Endometrial microvascular endothelial cells (primary cell): ENCODE measurements around the gene MAN2A2. TPM values are rescaled to one million over a fixed set of nuclear protein-coding genes. Genes with fewer than 3 reads are reported as not detected.
"Not testable (repeated sequence)": the region's sequence is repeated elsewhere in the genome, so short reads cannot be mapped to it uniquely, and the experiment has no call there.

ENCODE experiments used
- in situ Hi-C: cut with HindIII; loops from 2 replicates; pipeline ENCODE4 v1.10.0; 2017; ENCODE audit warnings: low sequenced_read_pairs, low pct_unique_long_range_greater_than_20kb; ENCODE audit errors: inconsistent ontology term
- total RNA-seq: library from RNA; depleted of rRNA; stranded (reverse); fragments of >200 nt; gene quantifications from one replicate; pipeline ENCODE4 v1.2.3, GENCODE V29; 2015; ENCODE audit errors: inconsistent ontology term

Gene MAN2A2
- total RNA-seq, 1 donor from 2014 or later = 25.9 TPM

- in situ Hi-C loops = no loop called here
These were observed 32.6 kb upstream of the MAN2A2 start for GRCh38 chr15:90870354-90871138.

- in situ Hi-C loops = no loop called here
These were observed 31.9 kb upstream of the MAN2A2 start for GRCh38 chr15:90871139-90871715.

DNA sequence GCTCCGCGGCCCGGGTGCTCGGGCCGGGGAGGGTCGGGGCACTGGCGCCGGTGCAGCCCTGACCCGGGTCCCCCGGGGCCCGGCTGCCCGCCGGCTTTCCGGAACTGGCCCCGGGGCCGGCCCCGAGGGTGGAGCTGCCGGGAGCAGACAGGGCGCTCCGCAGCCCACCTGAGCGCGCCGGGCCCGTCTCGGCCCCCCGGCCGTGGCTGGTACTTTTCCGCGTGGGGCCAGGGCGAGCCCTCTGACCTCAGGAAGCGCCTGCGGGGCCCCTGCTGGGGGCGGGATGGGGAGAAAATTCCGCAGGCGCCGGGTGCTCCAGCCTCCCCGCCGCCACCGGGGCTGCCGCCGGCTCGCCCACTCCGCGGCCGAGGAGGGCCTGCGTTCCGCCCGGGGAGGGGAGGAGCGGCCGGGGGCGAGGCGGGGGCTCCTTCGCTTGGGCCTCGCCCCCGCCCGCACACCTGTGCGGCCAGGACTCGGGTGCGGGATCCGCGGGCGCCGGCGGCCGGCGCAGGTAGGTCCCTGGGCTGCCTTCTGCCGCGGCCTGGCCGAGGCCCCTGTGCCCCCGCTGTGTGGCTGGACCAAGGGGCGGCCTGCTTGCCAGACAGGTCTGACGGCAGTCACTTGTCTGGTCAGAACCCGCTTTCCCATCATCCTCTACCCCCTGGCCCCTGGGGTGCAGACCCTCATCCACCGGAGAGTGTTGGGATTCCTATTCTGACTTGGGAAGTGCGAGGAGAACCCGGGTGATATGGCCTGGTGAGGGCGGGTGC lies 31.2 kb upstream of the MAN2A2 start:
- in situ Hi-C loops = no loop called here

DNA sequence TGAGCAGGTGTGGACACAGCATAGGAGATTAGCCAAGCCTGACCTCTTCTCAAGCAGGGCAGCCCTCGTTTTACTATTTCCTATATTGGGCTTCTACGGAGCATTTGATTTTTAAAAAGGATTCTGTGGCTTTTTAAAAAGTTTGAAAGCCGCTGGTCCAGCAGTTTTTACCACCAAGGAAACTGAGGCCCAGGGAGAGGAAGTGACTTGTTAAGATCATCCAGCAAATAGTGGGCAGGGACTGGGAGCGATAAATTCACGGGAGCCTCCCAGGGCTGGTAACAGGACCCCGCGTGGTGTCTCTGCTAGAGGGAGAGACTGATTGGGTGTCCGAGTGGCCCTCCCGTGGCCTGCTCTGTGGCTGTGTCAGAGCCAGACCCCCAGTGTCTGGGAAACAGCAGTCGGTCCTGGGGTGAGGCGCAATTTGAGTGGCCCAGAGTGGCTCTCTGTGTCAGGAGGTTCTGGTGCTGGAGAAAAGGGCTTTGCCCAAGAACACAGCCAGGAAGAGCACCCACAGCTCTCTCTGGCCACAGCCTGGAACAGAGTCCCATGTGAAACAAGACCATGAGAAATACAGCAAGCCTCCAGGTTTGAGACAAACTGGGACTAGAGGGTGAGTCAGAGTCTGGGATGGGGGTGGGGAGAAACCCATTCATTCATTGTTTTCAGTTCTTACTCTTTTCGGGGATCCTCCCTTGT lies 30.5 kb upstream of the MAN2A2 start:
- in situ Hi-C loops = no loop called here

DNA sequence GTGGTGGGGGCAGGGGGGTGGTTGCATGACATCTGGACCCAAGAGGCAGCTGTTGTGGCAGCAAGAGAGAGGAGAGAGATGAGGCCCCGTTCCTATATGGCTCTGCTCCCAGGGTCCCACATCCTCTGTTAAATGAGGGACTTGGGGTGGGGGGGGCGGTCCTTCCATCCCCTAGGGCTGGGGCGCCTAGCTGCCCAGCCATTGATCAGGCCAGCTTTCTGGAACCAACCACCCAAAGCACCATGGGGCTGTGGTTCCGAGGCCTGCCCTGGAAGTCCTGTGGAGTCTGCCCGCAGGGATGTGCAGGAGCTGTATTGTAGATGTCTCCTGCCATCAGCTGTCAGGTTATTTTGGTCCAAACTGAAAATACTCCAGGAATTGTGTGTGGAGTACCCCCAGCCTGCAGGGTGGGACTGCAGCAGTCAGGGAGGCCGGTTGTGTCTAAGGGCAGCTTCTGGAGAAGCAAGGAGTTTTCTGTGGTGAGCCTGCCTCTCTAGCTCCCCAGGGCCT lies 29.6 kb upstream of the MAN2A2 start:
- in situ Hi-C loops = no loop called here

DNA sequence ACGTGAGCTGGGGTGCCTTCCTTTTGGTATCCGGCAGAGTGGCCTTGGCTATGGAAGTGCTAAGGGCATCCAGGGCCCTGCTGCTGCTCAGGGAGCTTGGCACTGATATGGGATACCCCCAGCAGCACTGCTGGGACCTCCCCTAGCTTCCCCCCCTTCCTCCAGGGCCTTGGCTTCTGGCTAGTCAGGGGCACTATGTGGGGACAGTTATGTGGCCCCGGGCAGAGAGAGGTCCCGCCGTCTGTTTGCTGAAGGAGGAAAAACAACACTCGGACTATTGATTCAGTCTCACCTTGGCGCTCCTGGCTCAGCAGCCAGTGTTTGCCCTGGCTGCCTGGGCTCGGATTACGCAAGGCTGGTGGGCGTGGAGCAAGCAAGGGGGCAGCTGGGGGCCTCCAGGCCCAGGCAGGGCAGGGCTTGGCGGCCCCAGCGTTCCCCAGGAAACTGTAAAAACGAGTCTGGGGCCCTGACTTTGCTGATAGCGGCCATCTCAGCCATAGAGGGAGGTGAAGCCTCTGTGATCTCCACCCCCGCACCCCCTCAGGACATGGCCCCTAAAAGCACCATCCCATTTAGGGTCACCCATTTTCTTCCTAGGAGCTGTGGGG lies 29.0 kb upstream of the MAN2A2 start:
- in situ Hi-C loops = no loop called here

- in situ Hi-C loops = not testable (repeated sequence)
These were observed 28.1 kb upstream of the MAN2A2 start for GRCh38 chr15:90874986-90875385.

- in situ Hi-C loops = no loop called here
These were observed 27.5 kb upstream of the MAN2A2 start for GRCh38 chr15:90875549-90875981.

DNA sequence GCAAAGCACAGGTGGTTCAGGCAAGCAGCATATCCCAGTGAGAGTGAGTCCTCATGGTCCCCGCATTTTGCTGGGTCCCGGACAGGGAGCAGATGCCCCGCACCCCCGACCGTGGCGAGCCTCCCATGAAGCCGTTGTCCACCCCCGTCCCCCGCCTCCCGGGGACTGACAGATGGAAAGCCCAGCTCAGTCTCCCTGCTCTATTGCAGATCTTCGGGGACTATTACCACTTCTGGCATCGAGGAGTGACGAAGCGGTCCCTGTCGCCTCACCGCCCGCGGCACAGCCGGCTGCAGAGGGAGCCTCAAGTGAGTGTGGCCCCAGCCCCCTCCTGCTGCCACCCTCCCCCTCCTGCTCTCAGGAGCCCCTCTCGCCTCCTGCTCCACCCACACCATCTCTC lies 27.1 kb upstream of the MAN2A2 start:
- in situ Hi-C loops = no loop called here

DNA sequence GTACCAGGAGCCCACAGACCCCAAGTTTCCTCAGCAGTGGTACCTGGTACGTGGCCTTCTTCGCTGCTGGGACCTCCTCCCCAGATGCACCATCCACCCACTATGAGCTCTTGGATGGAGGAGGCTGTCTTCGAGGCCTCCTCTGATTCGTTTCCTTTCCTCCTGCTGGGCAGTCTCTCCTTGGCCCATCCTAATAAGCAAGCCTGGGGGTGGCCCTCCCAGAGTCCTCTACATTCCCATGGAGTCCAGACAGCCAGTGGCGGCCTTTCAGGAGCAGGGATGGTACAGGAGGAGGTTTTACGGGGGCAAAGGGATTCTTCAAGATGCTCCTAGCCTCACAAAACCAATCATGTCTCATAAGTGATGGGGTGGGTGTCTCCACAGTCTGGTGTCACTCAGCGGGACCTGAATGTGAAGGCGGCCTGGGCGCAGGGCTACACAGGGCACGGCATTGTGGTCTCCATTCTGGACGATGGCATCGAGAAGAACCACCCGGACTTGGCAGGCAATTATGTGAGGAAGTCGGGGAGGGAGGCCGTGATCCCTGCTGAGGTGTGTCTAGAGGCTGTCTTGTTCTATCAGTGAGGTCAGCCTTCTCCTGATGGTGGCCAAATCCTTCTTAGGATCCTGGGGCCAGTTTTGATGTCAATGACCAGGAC lies 26.5 kb upstream of the MAN2A2 start:
- in situ Hi-C loops = no loop called here

GRCh38 chr15:90877315-90877714 lies 25.8 kb upstream of the MAN2A2 start:
- in situ Hi-C loops = no loop called here

- in situ Hi-C loops = no loop called here
These were observed 25.1 kb upstream of the MAN2A2 start for GRCh38 chr15:90877996-90878395.

- in situ Hi-C loops = no loop called here
These were observed 24.4 kb upstream of the MAN2A2 start for GRCh38 chr15:90878660-90879059.

DNA sequence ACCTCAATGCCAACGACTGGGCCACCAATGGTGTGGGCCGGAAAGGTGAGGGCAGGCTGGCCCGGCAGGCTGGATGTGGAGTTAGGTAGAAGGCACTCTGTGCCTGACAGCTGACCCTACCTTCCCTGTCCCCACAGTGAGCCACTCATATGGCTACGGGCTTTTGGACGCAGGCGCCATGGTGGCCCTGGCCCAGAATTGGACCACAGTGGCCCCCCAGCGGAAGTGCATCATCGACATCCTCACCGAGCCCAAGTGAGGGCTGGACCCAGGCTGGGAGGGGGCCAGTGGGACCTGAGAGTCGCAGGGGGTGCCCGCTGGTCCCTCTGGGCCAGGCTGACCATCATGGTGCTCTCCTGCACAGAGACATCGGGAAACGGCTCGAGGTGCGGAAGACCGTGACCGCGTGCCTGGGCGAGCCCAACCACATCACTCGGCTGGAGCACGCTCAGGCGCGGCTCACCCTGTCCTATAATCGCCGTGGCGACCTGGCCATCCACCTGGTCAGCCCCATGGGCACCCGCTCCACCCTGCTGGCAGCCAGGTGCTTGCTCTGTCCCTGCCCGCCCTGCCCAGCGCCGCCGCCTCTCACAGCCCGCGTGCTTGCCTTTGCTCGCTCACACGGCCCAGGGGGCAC lies 23.3 kb upstream of the MAN2A2 start:
- in situ Hi-C loops = no loop called here

DNA sequence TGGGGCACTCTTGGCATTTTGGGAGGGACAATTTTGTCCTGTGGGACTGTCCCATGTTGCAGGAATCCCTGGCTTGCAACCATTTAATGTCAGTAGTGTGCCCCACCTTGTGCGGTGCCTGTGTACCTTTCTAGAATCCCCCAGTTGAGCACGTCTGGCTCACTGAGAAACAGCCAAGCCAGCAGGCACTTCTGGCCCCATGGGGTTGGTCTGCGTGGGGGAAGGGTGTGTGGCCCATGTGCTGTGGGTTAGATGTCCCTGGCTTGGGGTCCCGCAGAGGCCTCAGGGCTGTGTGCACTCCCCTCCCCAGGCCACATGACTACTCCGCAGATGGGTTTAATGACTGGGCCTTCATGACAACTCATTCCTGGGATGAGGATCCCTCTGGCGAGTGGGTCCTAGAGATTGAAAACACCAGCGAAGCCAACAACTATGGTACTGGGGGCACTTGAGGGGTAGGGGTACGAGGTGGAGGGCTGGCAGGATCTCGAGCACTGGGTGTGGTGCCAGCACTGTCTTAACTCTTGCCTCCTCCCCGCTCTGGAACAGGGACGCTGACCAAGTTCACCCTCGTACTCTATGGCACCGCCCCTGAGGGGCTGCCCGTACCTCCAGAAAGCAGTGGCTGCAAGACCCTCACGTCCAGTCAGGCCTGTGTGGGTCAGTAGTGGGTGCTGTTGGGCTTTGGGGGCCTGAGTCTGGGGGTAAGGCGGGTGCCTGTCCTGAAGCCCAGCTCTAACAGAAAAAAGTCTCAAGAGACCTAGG lies 22.5 kb upstream of the MAN2A2 start:
- in situ Hi-C loops = no loop called here

DNA sequence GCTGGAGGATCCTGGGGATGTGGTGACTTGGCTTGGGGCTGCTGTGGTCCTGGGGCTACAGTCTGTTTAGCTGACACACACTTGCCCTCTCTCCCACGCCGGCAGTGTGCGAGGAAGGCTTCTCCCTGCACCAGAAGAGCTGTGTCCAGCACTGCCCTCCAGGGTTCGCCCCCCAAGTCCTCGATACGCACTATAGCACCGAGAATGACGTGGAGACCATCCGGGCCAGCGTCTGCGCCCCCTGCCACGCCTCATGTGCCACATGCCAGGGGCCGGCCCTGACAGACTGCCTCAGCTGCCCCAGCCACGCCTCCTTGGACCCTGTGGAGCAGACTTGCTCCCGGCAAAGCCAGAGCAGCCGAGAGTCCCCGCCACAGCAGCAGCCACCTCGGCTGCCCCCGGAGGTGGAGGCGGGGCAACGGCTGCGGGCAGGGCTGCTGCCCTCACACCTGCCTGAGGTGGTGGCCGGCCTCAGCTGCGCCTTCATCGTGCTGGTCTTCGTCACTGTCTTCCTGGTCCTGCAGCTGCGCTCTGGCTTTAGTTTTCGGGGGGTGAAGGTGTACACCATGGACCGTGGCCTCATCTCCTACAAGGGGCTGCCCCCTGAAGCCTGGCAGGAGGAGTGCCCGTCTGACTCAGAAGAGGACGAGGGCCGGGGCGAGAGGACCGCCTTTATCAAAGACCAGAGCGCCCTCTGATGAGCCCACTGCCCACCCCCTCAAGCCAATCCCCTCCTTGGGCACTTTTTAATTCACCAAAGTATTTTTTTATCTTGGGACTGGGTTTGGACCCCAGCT lies 21.7 kb upstream of the MAN2A2 start:
- in situ Hi-C loops = no loop called here
